Neuron (in vitro differentiated cells): ENCODE results near the gene RIPPLY2.

Source experiments
- H2AFZ ChIP-seq: one replicate; pipeline ENCODE4 v1.6.1; 2013; ENCODE audit warnings: low read depth, mild to moderate bottlenecking, inconsistent platforms, low read length, moderate library complexity
- H3K27me3 ChIP-seq: one replicate; pipeline ENCODE4 v1.6.1; 2013; ENCODE audit warnings: low read length; ENCODE audit not compliant: insufficient read depth
- H3K36me3 ChIP-seq: one replicate; pipeline ENCODE4 v1.6.1; 2013; ENCODE audit warnings: low read length; ENCODE audit not compliant: insufficient read depth
- H3K4me1 ChIP-seq: one replicate; pipeline ENCODE4 v1.6.1; 2013; ENCODE audit warnings: low read length; ENCODE audit not compliant: insufficient read depth
- H3K4me3 ChIP-seq: 2 replicates; pipeline ENCODE4 v1.5.1; 2013; ENCODE audit warnings: mild to moderate bottlenecking, low read length, moderate library complexity
- H3K9me3 ChIP-seq: one replicate; pipeline ENCODE4 v1.6.1; 2013; ENCODE audit warnings: low read length

Gene RIPPLY2

GRCh38 chr6:83846291-83846690 is 6.9 kb upstream of the RIPPLY2 start:
- no peak overlapping the region for H2AFZ ChIP-seq
- no peak overlapping the region for H3K4me3 ChIP-seq
- H3K9me3 ChIP-seq, result no peaks in the 10 kb centered on the region
- H3K27me3 ChIP-seq, result peaks cover 33% of the 10 kb centered on the region
- no peaks in the 10 kb centered on the region for H3K36me3 ChIP-seq
- peaks cover under 1% of the 10 kb centered on the region for H3K4me1 ChIP-seq

GRCh38 chr6:83847179-83847578 is 6.0 kb upstream of the RIPPLY2 start:
- Histone ChIP-seq H3K27me3 (peaks cover 40% of the 10 kb centered on the region), H3K4me1 (no peaks in the 10 kb centered on the region), H2AFZ (no peak overlapping the region), H3K36me3 (no peaks in the 10 kb centered on the region), H3K4me3 (no peak overlapping the region), H3K9me3 (no peaks in the 10 kb centered on the region)

- peaks cover 5% of the 10 kb centered on the region for H3K4me1 ChIP-seq
- H3K36me3 ChIP-seq, result no peaks in the 10 kb centered on the region
- no peak overlapping the region for H2AFZ ChIP-seq
- H3K9me3 ChIP-seq, result no peaks in the 10 kb centered on the region
- peaks cover 55% of the 10 kb centered on the region for H3K27me3 ChIP-seq
- H3K4me3 ChIP-seq, result no peak overlapping the region
Measured at GRCh38 chr6:83849127-83849526, 4.0 kb upstream of the RIPPLY2 start.

GRCh38 chr6:83849610-83850009 is 3.5 kb upstream of the RIPPLY2 start:
- Histone ChIP-seq H3K36me3 (no peaks in the 10 kb centered on the region), H2AFZ (no peak overlapping the region), H3K4me3 (no peak overlapping the region), H3K4me1 (peaks cover 5% of the 10 kb centered on the region), H3K9me3 (no peaks in the 10 kb centered on the region), H3K27me3 (peaks cover 59% of the 10 kb centered on the region)

GRCh38 chr6:83852528-83853177 is 507 bp upstream of the RIPPLY2 start:
- Histone ChIP-seq H3K36me3 (no peaks in the 10 kb centered on the region), H3K9me3 (no peaks in the 10 kb centered on the region), H2AFZ (peak overlapping the region; percentile 80), H3K27me3 (peaks cover 56% of the 10 kb centered on the region), H3K4me1 (peaks cover 5% of the 10 kb centered on the region), H3K4me3 (peak overlapping the region; percentile 41)

- peaks cover 9% of the 10 kb centered on the region for H3K4me1 ChIP-seq
- peak overlapping the region; percentile 41 for H3K4me3 ChIP-seq
- no peaks in the 10 kb centered on the region for H3K9me3 ChIP-seq
- H2AFZ ChIP-seq, result peak overlapping the region; percentile 80
- H3K36me3 ChIP-seq, result no peaks in the 10 kb centered on the region
- H3K27me3 ChIP-seq, result peaks cover 48% of the 10 kb centered on the region
Measured at GRCh38 chr6:83854001-83854501, 891 bp downstream of the RIPPLY2 start.

GRCh38 chr6:83854766-83855165 is 1.6 kb downstream of the RIPPLY2 start:
- Histone ChIP-seq H3K27me3 (peaks cover 46% of the 10 kb centered on the region), H3K4me1 (peaks cover 10% of the 10 kb centered on the region), H3K9me3 (no peaks in the 10 kb centered on the region), H3K4me3 (no peak overlapping the region), H2AFZ (no peak overlapping the region), H3K36me3 (no peaks in the 10 kb centered on the region)

- peak within 1 kb of the TSS; percentile 86 for H3K4me3 ChIP-seq
- peak within 1 kb of the TSS; percentile 91 for H2AFZ ChIP-seq
- H3K9me3 ChIP-seq, result no peaks in the 10 kb centered on the region
- H3K27me3 ChIP-seq, result peaks cover 11% of the 10 kb centered on the region
- H3K4me1 ChIP-seq, result peaks cover 20% of the 10 kb centered on the region
- peaks cover 5% of the 10 kb centered on the region for H3K36me3 ChIP-seq
Measured at GRCh38 chr6:83859410-83860358, 6.5 kb downstream of the RIPPLY2 start, which contains the start of gene CYB5R4. Gene CYB5R4, plus strand, starts transcription at chr6:83859689. Its CDS starts 94 bp downstream, at chr6:83859783.

GRCh38 chr6:83860359-83860755 is 7.2 kb downstream of the RIPPLY2 start:
- peaks cover 20% of the 10 kb centered on the region for H3K4me1 ChIP-seq
- H3K9me3 ChIP-seq, result no peaks in the 10 kb centered on the region
- peak overlapping the region; percentile 91 for H2AFZ ChIP-seq
- H3K27me3 ChIP-seq, result peaks cover 4% of the 10 kb centered on the region
- H3K4me3 ChIP-seq, result peak overlapping the region; percentile 86
- peaks cover 11% of the 10 kb centered on the region for H3K36me3 ChIP-seq

- H3K36me3 ChIP-seq, result peaks cover 17% of the 10 kb centered on the region
- H3K9me3 ChIP-seq, result no peaks in the 10 kb centered on the region
- H3K4me3 ChIP-seq, result peak overlapping the region; percentile 86
- H3K27me3 ChIP-seq, result no peaks in the 10 kb centered on the region
- peaks cover 20% of the 10 kb centered on the region for H3K4me1 ChIP-seq
- no peak overlapping the region for H2AFZ ChIP-seq
Measured at GRCh38 chr6:83860782-83861495, 7.8 kb downstream of the RIPPLY2 start.

GRCh38 chr6:83862776-83863471 is 9.8 kb downstream of the RIPPLY2 start:
- Histone ChIP-seq H2AFZ (no peak overlapping the region), H3K4me1 (peaks cover 20% of the 10 kb centered on the region), H3K36me3 (peaks cover 31% of the 10 kb centered on the region), H3K27me3 (no peaks in the 10 kb centered on the region), H3K9me3 (peaks cover 13% of the 10 kb centered on the region), H3K4me3 (no peak overlapping the region)

- H3K4me1 ChIP-seq, result peaks cover 3% of the 10 kb centered on the region
- H3K9me3 ChIP-seq, result peaks cover 13% of the 10 kb centered on the region
- no peak overlapping the region for H3K4me3 ChIP-seq
- H2AFZ ChIP-seq, result no peak overlapping the region
- peaks cover 31% of the 10 kb centered on the region for H3K36me3 ChIP-seq
- H3K27me3 ChIP-seq, result no peaks in the 10 kb centered on the region
Measured at GRCh38 chr6:83867043-83867442, 13.9 kb downstream of the RIPPLY2 start.
